Stimulated activated CD4-positive, alpha-beta T cell treated with anti-CD3 and anti-CD28 coated beads, Interleukin-4, amount 100 ng/mL, for 24 hours (primary cell): ENCODE results near the gene PRKCA.
"Not testable (repeated sequence)": the region's sequence is repeated elsewhere in the genome, so short reads cannot be mapped to it uniquely, and the experiment has no call there.

Source experiments
- DNase-seq: peaks from one replicate; pipeline ENCODE4 v3.0.0-alpha.2; 2020

The PRKCA gene

DNA sequence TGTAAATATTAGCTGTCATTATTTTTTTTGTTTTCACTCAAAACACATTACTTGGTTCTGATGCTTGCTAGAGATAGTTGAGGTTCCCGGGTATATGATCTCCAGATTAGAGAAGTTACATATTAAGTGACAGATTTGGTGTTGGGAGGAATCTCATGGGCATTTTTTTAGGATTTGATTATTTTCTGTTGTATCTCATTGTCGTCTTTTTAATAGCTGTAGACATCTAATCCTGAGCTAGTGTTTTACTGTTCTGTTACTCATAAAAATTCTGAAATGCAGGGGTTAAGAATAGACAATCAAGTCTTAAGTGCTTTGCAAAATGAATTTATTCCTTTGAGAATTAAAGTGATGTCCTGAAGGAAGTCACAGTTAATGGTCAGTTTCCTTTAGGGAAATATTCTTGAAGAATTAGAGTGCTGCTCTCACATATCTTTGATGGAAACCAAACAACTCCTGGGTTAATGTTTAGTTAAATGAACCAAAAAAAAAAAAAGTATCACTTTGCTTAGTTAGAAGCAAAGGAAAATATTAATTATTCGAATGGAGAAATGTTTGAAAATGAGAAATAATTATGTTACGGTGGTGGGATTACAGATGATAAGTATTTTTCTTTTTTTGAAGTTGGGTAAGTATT is 280.8 kb downstream of the PRKCA start:
- no peak for DNase-seq

DNA sequence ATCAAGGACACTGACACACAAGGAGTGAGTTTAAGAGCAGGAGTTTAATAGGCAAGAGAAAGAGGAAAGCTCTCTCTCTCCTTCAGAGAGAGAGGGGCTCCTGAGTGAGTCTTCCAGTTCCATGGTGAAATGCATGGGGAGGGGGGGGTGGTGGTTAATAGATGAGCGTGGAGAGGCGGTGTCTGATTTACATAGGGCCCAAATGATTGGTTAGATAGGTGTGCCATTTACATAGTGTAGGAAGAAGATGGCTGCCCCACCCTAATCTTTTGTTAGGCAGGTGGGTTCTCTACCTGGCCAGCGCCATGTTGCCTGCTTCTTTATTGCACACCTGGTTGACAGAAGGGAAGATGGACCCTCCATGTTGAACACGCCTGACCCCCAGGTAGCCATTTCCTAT is 282.5 kb downstream of the PRKCA start:
- DNase-seq: no peak

DNA sequence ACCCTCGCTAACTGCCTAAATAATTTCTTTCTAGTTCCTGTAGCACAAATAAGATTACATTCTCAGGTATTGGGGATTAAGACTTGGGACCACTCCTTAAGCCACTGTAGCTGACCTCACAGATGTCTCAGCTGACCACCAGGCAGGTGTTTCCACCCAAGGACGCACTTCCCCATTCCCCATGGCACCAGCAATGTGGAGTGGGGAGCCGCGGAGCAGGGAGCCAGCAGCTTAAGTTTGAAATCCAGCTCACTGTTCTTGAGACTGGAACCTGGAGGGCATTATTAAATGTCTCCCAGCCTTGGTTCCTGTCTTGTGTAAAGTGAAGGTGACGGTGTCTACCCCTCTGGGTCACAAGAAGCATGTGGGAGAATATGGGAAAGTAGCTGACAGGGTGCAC is 283.1 kb downstream of the PRKCA start:
- no peak for DNase-seq

DNA sequence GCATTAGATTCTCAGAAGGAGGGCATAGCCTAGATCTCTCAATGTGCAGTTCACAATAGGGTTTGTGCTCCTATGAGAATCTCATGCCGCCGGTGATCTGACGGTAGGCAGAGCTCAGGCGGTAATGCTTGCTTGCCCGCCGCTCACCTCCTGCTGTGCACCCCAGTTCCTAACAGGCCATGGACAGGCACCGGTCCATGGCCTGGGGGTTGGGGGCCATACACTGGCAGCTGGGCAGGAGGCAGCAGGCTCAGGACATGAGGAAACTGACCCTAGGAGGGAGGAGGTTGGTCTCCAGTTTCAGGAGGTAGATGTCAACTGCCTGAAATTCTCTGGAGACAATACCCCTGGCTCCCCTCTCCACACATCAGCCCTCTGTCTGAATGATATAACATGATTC is 287.5 kb downstream of the PRKCA start:
- no peak for DNase-seq

DNA sequence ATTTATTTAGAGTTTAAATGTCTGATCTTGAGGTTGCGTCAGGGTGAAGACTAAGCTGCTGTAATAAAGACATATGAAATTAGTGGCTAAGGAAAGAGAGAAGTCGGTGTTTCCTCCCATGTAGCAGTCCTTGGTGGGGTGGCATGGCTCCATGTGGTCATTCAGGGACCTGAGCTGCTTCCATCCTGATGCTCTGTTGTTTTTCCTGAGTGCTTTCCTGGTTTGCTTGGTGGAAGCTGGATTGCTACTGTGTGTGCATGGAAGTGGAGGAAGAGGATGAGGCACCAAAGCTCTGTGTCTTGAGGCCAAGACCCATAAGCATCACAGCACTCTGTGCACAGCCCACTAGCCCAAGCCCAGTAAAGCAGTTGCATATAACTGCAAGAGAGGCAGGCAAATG is 290.7 kb downstream of the PRKCA start:
- no peak for DNase-seq

DNA sequence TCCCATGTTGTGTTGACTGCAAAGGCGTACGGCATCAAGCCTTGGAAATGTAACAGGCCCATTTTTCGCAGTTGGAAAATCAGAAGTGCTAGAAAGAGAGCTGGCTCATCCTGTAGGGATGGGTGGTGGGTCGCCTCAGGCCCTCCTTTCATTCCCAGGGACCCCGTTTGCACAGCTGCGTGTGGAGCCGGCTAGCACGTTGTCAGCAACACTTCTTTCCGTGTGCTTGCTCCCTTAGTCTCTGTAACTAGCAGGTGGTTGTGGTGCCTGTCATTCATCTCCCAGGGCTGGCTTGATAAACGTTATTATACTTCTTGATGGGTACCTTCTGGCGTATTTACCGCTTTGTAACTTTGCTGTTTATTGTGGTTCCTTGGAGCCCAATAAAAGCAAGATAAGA is 293.5 kb downstream of the PRKCA start:
- no peak for DNase-seq

DNA sequence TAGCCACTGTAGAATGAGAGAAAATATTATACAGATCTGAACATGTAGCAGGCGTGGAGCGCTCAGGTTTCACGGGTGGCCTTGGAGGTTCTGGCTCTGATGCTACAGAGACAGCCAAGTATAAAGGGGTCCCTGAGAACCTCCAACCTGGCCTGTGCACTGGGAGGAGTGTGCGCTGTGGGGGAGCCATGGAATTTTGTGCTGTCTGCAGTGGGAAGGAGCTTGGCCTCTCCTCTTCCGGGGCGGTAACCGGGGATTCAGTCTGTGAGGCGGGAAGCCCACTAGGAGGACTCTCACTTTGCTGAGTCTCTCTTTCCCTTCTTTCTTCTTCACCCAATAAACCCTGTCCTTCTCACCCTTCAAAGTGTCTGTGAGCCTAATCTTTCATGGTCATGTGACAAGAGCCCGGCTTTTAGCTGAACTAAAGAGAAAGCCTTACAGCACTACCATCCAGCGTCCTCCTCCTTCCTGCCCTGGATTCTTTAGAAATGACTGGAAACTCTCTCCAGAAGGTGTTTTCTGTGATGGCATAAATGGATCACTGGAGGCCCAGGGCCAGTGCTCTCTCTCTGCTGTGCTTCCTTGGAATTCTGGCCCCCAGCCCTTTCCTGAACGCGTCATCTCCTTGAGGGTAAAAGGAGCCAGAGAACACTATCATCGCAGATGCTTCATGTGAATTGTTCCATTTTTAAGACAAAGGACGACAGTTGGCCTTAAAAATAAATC is 300.4 kb downstream of the PRKCA start:
- DNase-seq: no peak

DNA sequence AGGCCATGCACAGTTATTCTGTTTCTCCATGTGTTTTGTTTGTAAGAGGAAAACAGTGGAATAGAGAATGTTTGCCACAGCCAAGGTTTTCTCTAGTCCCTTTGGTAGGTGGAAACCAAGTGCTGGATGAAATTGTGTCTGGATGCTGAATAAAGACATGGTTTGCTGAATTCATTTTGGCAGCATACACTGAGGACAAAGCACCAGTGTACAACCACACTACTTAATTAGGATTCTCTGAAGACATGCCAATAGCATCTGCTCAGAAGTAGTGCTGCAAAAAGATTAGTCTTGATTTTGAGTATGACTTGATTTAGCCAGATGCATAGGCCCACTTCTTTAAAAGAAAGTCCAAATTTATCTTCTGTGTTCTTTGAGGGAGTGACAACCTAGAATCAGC is 302.0 kb downstream of the PRKCA start:
- no peak for DNase-seq

DNA sequence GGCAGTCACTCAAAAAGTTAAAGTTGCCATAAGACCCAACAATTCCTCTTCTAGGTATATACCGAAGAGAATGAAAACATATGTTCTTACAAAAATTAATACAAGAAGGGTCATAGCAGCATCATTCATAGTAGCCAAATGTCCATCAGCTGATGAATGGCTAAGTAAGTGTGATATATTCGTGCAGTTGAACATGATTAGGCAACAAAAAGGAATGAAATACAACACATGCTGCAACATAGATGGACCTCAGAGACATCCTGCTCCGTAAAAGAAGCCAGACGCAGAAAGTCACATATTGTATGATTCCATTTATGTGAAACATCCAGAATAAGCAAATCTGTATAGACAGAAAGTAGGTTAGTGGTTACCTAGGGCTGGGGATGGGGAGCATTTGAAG is 303.1 kb downstream of the PRKCA start:
- DNase-seq: no peak

DNA sequence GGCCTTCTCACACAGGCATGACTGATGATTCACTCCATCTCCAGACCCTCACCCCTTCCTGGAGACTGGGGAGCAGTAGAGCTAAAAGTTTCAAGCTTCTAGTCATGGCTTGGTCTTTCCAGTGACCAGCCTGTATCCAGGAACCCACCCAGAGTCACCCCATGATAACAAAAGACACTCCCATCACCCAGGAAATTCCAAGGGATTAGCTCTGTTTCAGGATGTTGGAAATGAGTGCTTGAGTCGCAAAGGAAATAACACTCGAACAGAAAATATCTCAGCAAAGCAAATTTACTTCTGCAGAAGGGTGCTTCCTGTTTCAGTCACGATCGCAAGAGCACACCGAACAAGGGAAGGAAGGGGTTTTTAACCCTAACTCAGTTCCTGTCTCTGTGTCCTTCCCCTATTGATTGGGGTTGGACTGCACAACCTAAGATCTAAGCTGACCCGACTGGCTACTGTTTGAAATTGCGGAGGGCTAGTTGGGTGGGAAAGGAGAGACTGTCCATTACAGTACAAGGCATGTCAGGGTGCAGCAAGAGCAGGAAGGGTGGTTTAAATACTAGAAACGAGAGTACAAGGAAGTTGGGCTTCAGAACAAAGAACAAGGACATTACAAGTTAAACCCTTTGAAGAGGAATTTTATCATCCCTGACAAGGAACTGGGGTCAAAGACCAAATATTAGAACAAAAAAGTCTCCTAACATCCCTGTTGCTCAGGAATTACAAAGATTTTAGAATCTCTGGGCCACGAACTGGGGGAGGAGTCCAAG is 308.1 kb downstream of the PRKCA start:
- DNase-seq: no peak

DNA sequence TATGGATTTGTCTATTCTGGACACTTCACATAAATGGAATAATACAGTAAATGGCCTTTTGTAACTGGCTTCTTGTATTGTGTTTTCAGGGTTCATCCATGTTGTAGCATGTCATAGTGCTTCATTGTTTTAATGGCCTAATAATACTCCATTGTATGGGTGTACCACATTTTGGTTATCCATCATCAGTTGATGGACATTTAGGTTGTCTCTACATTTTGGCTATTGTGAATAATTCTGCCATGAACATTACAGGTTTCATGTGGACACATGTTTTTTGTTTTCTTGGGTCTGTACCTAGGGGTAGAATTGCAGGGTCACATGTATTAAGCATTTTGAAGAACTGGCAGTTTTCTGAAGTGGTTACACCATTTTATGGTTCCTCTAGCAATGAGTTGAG is 309.0 kb downstream of the PRKCA start:
- DNase-seq: no peak

DNA sequence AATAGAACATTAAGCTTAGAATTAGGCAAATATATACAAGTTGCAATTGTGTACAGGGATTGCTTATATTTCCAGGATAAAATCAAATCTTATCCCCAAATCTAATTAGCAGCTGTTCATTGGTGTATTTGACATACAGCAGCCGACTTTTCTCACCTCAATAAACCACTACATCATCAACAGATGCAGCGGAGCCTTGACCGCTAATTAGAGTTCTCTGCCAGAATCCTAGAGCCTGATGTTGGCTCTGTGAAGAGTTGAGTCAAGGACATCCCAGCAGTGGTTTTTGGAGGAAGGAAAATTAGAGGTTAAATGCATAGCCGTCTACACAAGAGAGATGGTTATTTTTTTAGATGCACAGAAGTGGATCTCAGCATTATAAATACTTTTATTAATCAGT is 310.6 kb downstream of the PRKCA start:
- DNase-seq: no peak

DNA sequence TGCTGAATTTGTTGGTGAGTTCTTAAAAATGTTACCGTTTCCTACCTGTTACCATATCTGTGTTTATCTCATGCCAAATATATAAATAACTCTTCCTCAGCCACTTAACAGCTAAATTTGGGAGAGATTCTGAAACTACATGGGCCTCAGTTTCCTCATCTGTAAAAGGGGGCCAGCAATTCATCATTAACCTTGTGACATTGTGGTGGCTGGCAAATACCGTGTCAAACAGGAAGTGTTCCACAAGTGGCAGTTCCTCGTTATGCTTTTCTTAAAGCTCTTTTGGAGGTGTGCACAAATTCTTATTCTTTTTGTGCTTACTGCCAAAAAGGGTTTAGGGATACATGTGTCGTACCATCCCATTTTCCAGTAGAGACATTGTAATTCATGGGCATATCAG is 312.1 kb downstream of the PRKCA start:
- DNase-seq: no peak

DNA sequence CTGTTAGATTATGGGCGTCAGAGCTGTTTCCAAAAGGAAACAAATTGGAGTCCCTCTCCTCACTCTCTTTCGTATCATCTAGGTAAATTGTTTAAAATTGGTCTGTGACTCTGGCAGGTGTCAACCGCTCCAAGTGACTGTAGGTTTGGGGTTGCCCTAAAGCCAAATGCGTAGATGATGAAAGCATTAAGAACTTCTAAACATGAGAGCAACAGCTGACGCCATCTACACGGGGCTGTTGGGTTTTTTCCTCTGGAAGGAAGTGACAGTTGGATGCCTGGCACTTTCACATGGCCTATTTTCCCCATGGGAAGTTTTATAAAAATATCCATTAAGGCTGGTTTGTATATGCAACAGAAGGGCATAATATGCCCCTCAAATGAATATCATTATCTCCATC is 316.8 kb downstream of the PRKCA start:
- no peak for DNase-seq

DNA sequence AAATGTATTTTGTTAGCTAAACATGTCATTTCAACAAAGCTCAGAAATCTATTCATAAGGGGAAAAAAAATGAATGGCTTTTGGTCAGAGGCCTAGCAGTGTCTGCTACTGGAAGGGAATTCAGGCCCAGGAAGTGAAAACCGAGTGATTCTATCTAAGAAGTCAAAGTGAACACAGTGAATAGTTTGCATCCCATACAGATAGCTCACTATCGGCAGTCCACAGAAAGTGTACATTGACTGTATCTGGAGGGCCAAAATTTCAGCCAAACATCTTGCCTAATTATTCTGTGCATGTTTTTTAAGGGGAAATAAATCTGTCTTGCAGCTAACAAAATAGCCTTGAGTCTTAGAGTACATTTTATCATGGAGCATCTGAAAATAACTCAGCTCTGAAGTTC is 318.1 kb downstream of the PRKCA start:
- DNase-seq: no peak

DNA sequence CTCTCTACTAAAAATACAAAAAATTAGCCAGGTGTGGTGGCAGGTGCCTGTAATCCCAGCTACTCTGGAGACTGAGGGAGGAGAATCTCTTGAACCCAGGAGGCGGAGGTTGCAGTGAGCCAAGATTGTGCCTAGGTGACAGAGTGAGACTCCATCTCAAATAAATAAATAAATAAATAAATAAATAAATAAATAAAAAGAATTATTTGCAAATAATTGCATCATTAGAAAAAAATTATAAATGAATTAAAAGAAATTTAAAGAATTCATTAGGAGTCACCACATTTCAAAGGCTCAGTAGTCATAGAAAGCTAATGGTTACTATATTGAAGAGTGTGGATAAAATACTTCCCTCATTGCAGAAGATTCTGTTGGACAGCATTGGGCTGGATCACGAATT is 322.2 kb downstream of the PRKCA start:
- DNase-seq: not testable (repeated sequence)

DNA sequence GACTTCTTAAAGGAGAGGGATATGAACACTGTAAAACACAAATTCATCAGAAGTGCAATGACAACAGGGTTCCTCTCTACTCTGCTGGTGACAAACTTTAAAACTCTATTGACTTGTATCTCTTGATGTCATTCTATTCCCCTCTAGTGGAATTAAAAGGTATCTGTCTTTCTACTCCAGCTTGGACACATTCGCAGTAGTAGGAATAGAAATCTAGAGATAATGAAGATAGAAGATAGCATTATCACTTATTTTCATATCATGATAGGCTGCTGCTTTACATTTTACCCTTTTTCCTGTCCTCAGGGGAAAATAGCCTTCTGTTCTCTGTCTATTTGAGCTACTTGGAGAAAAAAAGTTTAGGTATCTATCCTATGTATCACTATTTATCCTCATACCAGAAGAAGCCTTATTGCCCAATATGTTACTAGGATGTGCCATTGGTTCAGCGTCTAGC is 322.9 kb downstream of the PRKCA start:
- DNase-seq: no peak

DNA sequence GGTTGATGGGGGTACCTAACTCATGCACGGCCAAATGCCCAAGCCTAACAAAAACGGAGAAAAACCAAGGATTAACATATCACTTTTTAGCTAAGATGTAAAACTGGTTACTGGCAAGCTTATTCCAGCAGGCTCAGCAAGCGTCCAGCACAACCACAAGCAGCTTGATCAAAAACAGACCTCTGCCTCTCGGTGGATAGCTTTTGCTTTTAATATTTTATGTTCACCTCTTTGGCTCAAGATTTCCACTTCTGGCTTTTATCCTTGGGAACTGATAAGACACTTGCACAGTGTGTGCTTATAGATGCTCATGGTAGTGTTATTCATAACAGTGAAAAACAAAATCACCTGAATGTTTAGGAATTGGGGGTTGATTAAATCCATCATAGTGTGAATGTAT is 325.6 kb downstream of the PRKCA start:
- no peak for DNase-seq

DNA sequence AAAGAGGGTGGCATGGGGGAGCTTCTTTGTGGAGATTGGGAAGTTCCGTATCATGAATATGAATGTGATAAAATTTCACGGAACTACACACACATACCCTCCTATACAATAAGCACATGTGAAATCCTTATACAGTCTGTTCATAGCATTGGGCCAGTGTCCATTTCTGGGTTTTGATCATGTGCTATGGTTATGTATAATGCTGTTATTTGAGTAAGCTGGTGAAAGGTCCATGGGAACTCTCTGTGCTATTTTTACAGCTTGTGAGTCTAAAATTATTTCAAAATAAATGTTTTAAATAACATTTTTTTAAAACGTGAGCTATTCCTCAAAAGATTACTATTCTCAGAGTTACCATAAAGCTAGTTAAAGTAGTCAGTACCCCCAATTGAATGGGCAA is 327.3 kb downstream of the PRKCA start:
- DNase-seq: no peak

DNA sequence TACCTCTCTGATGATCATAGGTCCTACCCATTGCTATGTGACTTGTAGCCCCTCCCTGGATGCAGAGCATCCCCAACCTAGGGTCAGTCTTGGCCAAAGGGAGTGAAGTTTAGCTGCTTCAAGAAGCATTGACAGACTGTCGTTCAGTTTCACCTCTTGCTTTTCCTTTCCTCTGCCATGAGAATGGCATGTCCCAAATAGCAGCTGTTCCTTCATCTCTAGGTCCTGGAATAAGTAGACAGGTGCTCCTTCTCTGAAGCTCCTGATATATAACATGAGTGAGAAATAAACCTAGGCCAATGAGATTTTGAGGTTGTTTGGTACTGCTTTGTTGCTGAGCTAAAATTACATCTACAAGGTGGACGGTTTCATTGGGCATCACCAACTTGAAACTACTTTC is 328.0 kb downstream of the PRKCA start:
- DNase-seq: no peak

DNA sequence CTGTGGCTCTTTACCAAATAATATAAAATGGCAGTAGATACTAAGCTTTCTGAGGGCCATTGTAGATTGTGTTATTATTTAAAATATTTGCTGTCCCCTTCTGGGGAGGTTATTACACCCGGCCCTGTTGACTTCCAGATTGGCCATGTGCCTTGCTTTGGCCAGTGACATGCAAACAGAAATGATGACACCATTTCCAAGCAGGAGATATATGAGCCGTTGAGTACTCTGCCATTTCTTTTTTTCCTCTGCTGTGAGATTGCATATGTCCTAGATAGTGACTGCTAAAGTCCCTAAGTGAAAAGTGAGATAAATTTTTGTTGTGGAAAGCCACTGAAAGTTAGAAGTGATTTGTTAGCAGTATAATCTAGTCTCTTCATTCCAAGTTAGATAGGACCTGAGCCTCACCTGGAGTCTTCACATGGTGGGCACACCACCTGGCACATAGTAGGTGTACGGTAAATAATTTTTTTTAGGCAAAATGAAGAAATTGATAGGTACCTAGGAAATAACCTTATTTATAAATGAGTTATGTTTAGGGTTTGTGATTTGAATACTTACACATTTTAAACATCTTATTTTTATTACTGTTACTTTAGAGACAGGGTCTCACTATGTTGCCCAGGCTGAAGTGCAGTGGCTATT is 328.5 kb downstream of the PRKCA start:
- no peak for DNase-seq

DNA sequence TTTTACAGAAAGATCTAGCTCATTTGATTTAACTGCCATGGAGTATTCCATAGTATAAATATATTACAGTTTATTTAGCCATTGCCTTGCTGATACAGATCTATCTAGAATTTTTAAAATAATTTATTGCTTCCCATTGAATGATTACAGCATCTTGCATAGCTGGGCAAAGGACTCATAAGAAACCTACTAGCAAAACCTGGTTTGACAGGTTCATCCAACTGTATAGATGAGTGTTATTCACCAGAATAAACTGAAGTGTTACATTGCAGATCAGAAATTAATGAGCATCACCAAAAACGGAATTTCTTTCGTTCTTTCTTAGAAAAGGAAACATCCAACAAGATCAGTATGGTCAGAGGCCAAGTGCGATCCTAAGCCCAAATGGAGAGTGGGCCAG is 330.3 kb downstream of the PRKCA start:
- DNase-seq: no peak

DNA sequence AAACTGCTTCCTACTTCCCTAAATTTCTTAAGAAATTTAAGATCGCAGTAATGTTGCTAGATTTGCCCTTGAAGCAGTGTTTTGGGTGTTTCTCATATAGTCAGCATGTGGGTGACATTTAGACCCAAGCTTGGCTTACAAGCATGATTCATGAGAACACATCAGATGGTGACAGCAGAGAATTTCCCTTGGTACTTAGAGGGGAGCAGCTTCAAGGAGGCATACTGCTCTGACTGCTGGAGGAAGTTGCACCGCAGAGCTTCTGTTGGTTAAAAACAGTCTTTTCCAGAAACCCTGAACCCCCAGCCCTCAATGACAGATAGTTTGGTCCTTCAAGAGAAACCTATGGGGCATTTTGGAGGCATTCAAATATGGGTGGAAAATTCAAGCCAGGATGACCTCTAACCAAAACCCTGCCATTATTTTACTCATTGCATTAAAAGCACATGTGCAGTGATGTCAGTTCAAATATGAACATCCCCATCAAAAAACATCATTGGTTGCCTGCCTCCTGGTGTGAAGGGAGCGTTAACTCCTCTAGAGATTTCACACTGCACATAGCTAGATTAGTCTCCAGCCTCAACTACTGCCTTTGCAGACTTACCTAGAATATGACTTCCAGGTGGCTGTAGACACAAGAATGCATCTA is 331.0 kb downstream of the PRKCA start:
- peak; percentile 57 for DNase-seq
